ENCODE measurements around the gene POLR3G.

POLR3G gene

DNA sequence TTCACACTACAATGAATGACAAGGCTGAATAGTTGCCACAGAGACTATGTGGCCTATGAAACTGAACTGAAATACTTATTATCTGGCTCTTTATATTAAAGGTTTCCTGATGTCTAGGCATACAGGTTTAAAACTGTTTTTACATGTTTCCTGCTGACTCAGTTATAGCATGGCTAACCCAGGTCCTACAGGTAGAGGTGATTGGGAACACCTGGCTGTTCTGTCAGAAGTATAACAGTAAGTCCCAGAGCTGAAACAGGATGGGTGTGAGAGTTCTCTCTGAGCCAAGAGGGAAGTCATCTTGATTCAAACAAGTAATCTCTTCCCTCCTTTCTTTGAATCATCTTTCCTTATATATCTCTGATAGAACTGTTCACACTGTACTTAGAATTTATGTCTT lies 79.0 kb downstream of the POLR3G start:
- no peak for FAIRE-seq

DNA sequence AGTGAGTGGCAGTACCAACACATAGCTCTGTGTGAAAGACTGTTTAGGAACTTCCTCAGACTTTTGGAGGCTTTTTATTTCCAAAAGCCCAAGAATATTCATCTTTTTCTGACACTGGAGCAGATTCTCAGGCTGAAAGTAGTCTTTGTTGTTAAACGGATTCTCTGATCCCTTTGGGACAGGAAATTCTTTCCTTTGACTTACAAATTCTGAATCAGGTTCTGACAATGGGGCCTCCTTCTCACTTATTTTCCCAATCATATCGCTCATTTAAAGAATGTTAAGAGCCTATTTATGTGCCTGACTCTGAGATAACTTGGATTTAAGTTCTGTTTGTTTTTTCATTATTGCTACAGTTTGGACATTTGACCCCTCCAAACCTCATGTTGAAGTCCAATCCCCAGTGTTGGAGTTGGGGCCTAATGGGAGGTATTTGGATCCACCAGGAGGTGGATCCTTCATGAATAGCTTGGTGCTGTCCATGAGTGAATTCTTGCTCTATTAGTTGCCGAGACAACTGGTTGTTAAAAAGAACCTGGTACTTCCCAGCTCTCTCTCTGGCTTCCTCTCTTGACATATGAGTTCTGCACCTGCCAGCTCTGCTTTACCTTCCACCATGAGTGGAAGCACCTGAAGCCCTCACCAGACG lies 79.8 kb downstream of the POLR3G start:
- FAIRE-seq = no peak

- no peak for FAIRE-seq
These were observed 81.0 kb downstream of the POLR3G start for GRCh38 chr5:90555666-90556065.

GRCh38 chr5:90557391-90557790 lies 82.7 kb downstream of the POLR3G start:
- no peak for FAIRE-seq

- FAIRE-seq = no peak
These were observed 83.2 kb downstream of the POLR3G start for GRCh38 chr5:90557871-90558270.

- no peak for FAIRE-seq
These were observed 83.9 kb downstream of the POLR3G start, which contains the start of gene ADGRV1 for GRCh38 chr5:90558344-90559192. Gene ADGRV1, plus strand, starts transcription at chr5:90558797. Its CDS starts 99 bp downstream, at chr5:90558896.

GRCh38 chr5:90560771-90561170 lies 86.1 kb downstream of the POLR3G start:
- no peak for FAIRE-seq

DNA sequence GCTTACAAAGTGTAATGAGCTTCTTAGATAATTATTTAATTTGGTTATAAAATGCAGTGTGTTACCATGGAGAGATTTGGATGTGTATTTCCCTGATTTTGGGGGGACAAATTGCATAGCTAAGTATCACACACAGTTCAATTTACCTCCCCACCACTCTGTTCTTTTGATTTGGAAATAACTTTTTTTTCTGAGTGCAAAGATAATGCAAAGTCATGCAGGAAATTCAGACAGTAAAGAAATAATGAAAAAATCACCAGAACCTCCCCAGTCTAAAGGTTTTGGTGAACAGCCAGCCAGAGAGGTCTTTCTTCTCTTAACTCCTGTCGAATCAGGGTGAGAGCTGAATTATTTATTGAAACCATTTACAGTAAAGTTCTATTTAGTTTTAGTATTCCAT lies 87.1 kb downstream of the POLR3G start:
- FAIRE-seq = no peak

GRCh38 chr5:90562341-90562740 lies 87.7 kb downstream of the POLR3G start:
- FAIRE-seq = no peak

DNA sequence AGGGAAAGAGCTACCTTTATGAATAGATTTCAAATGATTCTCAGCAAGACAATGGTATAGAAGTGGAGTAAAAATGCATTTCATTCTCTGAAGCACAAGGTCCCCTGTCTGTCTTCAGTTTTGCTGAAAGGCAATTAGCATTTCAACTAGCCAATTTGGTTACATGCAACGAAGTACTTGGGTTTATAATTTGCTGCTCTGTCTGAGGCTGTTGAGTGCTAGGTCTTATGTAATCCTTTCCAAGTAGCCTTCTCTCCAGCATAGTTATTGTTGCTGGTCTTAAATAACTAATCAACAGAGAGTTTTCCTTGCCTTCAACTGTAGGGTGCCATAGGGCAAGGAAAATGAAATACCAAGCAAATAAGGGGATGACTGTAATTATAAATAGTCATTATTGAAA lies 88.4 kb downstream of the POLR3G start:
- no peak for FAIRE-seq

All from endometrium (tissue), 2 donors.